ENCODE results near the gene DHODH.
"Not testable (repeated sequence)": the region's sequence is repeated elsewhere in the genome, so short reads cannot be mapped to it uniquely, and the experiment has no call there.

Gene DHODH

DNA sequence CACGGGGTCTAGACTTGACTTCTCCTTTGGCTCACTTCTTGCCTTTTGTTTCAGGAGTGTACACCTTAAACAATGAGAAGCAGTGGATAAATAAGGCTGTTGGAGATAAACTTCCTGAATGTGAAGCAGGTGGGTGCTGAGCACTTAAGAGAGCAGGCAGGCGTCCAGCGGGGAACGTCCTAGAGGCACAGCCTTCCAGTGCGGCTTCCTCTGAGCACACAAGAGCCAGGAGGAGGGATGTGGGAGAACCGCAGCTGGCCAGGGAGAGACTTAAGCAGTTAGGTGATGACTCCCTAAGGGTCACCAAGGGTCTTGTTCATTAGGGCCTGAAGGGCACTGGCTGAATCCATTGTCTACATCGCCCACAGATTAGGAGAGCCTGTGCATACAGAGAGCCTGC is 50.5 kb downstream of the DHODH start:
- H3K4me3 Mint-ChIP-seq; H3K27me3 Mint-ChIP-seq; H3K36me3 Mint-ChIP-seq (ENCODE audit: low read depth); H3K9me3 Mint-ChIP-seq; H3K27ac Mint-ChIP-seq; H3K4me1 Mint-ChIP-seq (ENCODE audit: low read depth): not testable (repeated sequence)

DNA sequence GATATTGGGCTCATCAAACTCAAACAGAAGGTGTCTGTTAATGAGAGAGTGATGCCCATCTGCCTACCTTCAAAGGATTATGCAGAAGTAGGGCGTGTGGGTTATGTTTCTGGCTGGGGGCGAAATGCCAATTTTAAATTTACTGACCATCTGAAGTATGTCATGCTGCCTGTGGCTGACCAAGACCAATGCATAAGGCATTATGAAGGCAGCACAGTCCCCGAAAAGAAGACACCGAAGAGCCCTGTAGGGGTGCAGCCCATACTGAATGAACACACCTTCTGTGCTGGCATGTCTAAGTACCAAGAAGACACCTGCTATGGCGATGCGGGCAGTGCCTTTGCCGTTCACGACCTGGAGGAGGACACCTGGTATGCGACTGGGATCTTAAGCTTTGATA is 51.9 kb downstream of the DHODH start:
- no peaks in the 10 kb centered on the region for H3K9me3 Mint-ChIP-seq
- H3K4me1 Mint-ChIP-seq (ENCODE audit: low read depth) = no peaks in the 10 kb centered on the region
- H3K27ac Mint-ChIP-seq = no peak overlapping the region
- no peak overlapping the region for H3K4me3 Mint-ChIP-seq
- H3K36me3 Mint-ChIP-seq (ENCODE audit: low read depth) = no peaks in the 10 kb centered on the region
- no peaks in the 10 kb centered on the region for H3K27me3 Mint-ChIP-seq

DNA sequence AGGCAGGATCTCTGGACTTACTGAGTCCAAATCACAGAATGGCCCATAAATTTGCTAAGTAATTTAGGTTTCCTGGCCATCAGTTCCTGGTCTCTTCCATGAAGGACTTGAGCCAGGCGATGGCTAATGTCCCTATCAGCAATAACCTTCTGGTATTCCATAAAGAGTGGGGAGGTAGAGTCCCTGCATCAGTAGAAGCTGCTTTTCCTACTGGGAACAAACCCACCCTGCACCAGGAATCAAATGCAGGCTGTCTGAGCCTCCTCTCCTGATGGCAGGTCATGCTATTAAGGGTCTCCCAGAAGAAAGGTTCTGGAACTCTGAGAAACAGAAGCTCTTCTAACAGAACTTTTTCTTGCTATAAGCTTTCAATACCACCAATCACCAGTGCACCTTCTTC is 53.0 kb downstream of the DHODH start:
- H3K4me3 Mint-ChIP-seq = no peak overlapping the region
- no peaks in the 10 kb centered on the region for H3K27me3 Mint-ChIP-seq
- H3K27ac Mint-ChIP-seq = no peak overlapping the region
- H3K4me1 Mint-ChIP-seq (ENCODE audit: low read depth) = no peaks in the 10 kb centered on the region
- H3K9me3 Mint-ChIP-seq = no peaks in the 10 kb centered on the region
- no peaks in the 10 kb centered on the region for H3K36me3 Mint-ChIP-seq (ENCODE audit: low read depth)

DNA sequence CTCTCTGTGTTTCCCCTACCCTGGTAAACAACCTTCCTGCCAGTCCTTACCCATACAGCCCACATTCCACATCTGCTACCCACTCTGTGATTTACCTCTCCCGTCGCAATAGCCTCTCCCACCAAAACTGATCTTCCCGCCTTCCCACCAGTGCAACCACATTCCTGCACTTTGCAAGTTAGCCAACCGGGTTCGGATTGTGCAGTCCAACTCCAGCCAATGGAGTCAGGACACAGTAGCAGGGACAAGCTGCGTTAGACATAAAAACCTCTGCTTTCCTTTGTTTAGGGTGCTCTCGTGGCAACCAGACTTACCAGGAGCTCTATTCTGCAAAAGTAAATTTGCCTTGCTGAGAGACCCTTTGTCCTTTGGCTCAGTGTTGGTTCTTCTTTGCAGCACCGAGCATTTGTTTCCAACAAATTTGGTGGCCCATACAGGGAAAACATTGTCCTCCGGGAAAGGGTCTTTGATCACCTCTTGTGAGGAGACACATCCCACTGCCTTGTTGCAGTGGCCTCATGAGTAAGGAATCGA is 55.9 kb downstream of the DHODH start:
- Mint-ChIP-seq H3K4me1 (ENCODE audit: low read depth) (no peaks in the 10 kb centered on the region), H3K4me3 (no peak overlapping the region), H3K9me3 (no peaks in the 10 kb centered on the region)

DNA sequence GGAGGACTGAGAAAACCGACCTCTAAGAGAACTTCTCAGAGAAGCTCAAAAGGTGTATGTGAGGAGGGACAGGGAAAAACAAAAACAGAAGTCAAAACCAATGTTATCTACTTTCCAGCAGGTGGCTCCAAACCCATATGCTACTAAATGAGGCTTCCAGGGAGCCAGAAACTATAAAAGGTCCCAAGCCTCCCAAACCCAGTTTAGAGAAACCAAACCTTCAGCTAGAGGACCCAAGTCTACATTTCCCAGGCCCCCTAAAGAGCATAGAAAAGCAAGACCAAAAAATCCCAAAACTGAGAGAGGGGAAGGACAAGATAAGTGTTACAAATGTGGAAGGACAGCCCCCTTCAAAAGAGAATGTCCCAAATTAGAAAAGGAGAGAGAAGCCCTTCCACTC is 58.2 kb downstream of the DHODH start:
- Mint-ChIP-seq H3K4me1 (ENCODE audit: low read depth) (no peaks in the 10 kb centered on the region), H3K27ac (no peak overlapping the region)

More for the DNA sequence above, 55.9 kb downstream of the DHODH start:
- Mint-ChIP-seq H3K27ac (no peak overlapping the region), H3K36me3 (ENCODE audit: low read depth) (no peaks in the 10 kb centered on the region), H3K27me3 (no peaks in the 10 kb centered on the region)

DNA sequence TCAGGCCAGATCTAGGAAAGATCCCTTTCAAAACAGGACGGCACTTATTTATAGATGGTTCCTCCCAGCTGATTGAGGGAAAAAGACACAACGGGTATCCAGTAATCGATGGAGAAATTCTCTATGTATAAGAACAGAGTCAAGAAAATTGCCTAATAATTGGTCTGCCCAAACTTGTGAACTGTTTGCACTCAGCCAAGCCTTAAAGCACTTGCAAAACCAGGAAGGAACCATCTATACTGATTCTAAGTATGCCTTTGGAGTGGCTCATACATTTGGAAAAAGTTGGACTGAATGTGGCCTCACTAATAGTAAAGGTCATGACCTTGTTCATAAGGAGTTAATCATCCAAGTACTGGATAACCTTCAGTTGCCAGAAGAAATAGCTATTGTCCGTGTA is 60.4 kb downstream of the DHODH start:
- no peaks in the 10 kb centered on the region for H3K27me3 Mint-ChIP-seq
- no peaks in the 10 kb centered on the region for H3K9me3 Mint-ChIP-seq
- no peak overlapping the region for H3K4me3 Mint-ChIP-seq
- H3K36me3 Mint-ChIP-seq (ENCODE audit: low read depth) = no peaks in the 10 kb centered on the region
- H3K4me1 Mint-ChIP-seq (ENCODE audit: low read depth) = no peaks in the 10 kb centered on the region
- no peak overlapping the region for H3K27ac Mint-ChIP-seq

More for the DNA sequence above, 58.2 kb downstream of the DHODH start:
- no peaks in the 10 kb centered on the region for H3K36me3 Mint-ChIP-seq (ENCODE audit: low read depth)
- H3K27me3 Mint-ChIP-seq = no peaks in the 10 kb centered on the region
- no peak overlapping the region for H3K4me3 Mint-ChIP-seq
- H3K9me3 Mint-ChIP-seq = no peaks in the 10 kb centered on the region

DNA sequence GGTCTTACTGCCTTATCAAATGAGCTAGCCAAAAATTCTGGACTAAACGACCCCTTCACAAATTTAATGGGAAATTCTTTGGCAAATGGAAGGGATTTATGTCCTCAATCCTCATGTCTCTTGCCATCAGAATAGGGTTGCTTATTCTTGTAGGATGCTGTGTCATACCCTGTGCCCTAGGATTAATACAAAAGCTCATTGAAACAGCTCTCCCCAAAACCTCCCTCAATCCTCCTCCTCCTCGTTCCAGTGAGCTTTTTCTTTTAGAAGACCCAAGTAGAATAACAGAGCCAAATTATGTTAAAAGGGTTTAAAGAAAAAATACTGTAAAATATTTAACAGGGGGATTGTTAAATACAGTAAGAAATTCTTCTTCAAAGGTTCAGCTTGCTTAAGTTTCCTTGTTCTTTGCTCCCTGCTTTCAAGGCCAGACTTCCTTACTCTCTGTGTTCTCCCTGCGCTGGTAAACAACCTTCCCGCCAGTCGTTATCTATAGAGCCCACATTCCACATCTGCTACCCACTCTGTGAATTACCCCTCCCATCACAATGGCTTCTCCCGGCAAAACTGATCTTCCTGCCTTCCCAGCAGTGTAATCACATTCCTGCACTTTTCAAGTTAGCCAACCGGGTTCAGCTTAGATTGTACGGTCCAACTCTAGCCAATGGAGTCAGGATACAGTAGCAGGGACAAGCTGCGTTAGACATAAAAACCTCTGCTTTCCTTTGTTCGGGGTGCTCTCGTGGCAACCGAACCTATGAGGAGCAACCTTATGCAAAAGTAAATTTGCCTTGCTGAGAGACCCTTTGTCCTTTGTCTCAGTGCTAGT is 64.2 kb downstream of the DHODH start:
- Mint-ChIP-seq H3K36me3 (ENCODE audit: low read depth) (no peaks in the 10 kb centered on the region), H3K9me3 (no peaks in the 10 kb centered on the region), H3K4me1 (ENCODE audit: low read depth) (no peaks in the 10 kb centered on the region), H3K4me3 (no peak overlapping the region), H3K27ac (no peak overlapping the region), H3K27me3 (no peaks in the 10 kb centered on the region)

DNA sequence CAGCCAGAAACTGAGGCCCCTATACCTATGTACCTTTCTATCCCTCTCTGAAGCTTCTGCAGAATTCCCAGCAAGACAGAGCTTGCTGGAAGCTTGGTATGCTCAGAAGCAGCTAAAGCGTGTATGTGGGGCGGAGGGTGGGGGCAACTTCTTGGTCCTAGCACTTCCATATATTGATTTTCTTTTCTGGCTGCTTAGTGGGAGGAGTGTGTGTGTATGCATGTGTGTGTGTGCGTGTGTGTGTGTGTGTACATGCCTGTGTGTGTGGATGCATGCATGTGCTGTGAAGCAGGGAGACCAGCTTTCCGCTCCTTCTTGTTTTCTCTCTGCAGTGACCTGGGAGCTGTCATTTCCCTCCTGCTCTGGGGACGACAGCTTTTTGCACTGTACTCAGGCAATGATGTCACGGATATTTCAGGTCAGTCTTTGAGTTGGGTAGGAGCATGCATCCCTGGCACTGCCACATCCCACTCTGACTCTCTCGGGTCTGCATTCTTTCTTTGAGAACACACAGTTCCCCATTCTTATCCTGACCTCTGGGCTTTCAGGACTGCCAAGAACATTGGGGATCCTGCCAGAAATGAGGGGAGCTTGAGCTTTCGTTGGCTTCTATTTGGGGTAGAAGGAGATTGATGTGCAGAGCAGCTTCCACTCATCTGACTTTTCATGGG is 65.2 kb downstream of the DHODH start:
- Mint-ChIP-seq H3K27me3 (no peaks in the 10 kb centered on the region), H3K4me1 (ENCODE audit: low read depth) (no peaks in the 10 kb centered on the region), H3K27ac (no peak overlapping the region), H3K9me3 (no peaks in the 10 kb centered on the region), H3K4me3 (no peak overlapping the region), H3K36me3 (ENCODE audit: low read depth) (no peaks in the 10 kb centered on the region)

DNA sequence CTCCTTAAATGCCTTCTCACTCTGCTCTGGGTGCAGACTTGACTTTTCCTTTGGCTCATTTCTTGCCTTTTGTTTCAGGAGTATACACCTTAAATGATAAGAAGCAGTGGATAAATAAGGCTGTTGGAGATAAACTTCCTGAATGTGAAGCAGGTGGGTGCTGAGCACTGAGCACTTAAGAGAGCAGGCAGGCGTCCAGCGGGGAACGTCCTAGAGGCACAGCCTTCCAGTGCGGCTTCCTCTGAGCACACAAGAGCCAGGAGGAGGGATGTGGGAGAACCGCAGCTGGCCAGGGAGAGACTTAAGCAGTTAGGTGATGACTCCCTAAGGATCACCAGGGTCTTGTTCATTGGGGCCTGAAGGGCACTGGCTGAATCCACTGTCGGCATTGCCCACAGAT is 66.5 kb downstream of the DHODH start:
- not testable (repeated sequence) for H3K9me3 Mint-ChIP-seq; H3K4me1 Mint-ChIP-seq (ENCODE audit: low read depth); H3K27me3 Mint-ChIP-seq; H3K27ac Mint-ChIP-seq; H3K36me3 Mint-ChIP-seq (ENCODE audit: low read depth); H3K4me3 Mint-ChIP-seq
